Right lobe of liver (tissue), 6 donors: ENCODE data around the gene PEAK1. TPM values are rescaled to one million over a fixed set of nuclear protein-coding genes. Genes with fewer than 3 reads are reported as not detected.

Source experiments
- ATAC-seq, 4 donors: fragments of 200-7000 bp; cut with Tn5 transposase; one replicate each; pipeline ENCODE4 v1.9.1; 2020; ENCODE audit warnings: mild to moderate bottlenecking in 4 of 4, moderate library complexity in 4 of 4
- DNase-seq, 3 donors: peaks; one replicate each; pipeline ENCODE4 v3.0.0-alpha.2; 2020
- H3K27ac ChIP-seq, 3 donors: fragments of 200-600 bp; one replicate each; pipeline ENCODE4 v1.8.0; 2022
- H3K27me3 ChIP-seq, 2 donors: fragments of 200-600 bp; one replicate each; pipeline ENCODE4 v1.8.0; 2022
- H3K36me3 ChIP-seq, 4 donors: fragments of 200-600 bp; sonication (generic) in 1 of 4; one replicate each; pipeline versions ENCODE4 v1.5.1 to v1.8.0; 2017 to 2022; ENCODE audit warnings: control low read depth in 1 of 4
- H3K4me1 ChIP-seq, 4 donors: fragments of 200-600 bp; sonication (generic) in 1 of 4; one replicate each; pipeline versions ENCODE4 v1.5.1 to v1.8.0; 2017 to 2022; ENCODE audit warnings: control low read depth in 1 of 4
- H3K4me3 ChIP-seq, 3 donors: fragments of 200-600 bp; one replicate each; pipeline ENCODE4 v1.8.0; 2022
- H3K9me3 ChIP-seq, 4 donors: fragments of 200-600 bp; sonication (generic) in 1 of 4; one replicate each; pipeline versions ENCODE4 v1.5.1 to v1.8.0; 2017 to 2022; ENCODE audit warnings: control low read depth in 1 of 4
- CTCF ChIP-seq, 4 donors: fragments of 200-600 bp in 3 of 4; fragments of 450-650 bp in 1 of 4; IDR thresholded peaks; one replicate each; pipeline versions ENCODE4 v1.5.1 to v1.8.0; 2016 to 2022; ENCODE audit warnings: antibody characterized with exemption in 4 of 4, mild to moderate bottlenecking in 2 of 4
- POLR2A ChIP-seq: fragments of 450-650 bp; IDR thresholded peaks from one replicate; pipeline ENCODE4 v1.6.1; 2017; ENCODE audit warnings: antibody characterized with exemption, mild to moderate bottlenecking
- WGBS: methylation state at CpG from one replicate; pipeline ENCODE4 v1.1.6; 2018; ENCODE audit warnings: low coverage, low lambda C conversion rate; ENCODE audit not compliant: insufficient coverage; ENCODE audit errors: missing lambda C conversion rate; 5-methylcytosine and 5-hydroxymethylcytosine counted together
- intact Hi-C, 2 donors: fragments of 100-400 bp; cut with DNase I; formaldehyde crosslinking; loops; one replicate each; pipeline versions ENCODE4 v1.11.2 to v1.14.1; 2022
- total RNA-seq, 6 experiments: library from RNA; depleted of rRNA in 2 of 6; stranded (reverse); fragments of >200 nt in 2 of 6; fragmentation: NEBNext Ultra II Directional in 3 of 6; extraction: Animal tissue kit (Norgen Biotek cat#: 25700) in 3 of 6; gene quantifications; one replicate each; pipeline versions ENCODE4 v1.1.0 to v1.2.4, GENCODE V29; 2016 to 2023
- donor health status: DM: no; HTN: yes; CAD: no.
- donor health status: DM: no; HTN: no; CAD: no.
- donor health status: DM: no; HTN: no; CAD: no.
- donor health status: DM: no; HTN: yes; CAD: no.
- donor health status: DM: no; HTN: yes; CAD: no.

The PEAK1 gene
- total RNA-seq, 6 experiments from 2014 or later: 5.9 to 18.4 (median 10.1) TPM

GRCh38 chr15:77139312-77139711 lies 280.6 kb downstream of the PEAK1 start:
- DNase-seq (no peak), ATAC-seq (no peak)
- Histone ChIP-seq H3K27ac (no peak overlapping the region), H3K27me3 (no peaks in the 10 kb centered on the region), H3K4me1 (no peaks in the 10 kb centered on the region), H3K4me3 (no peak overlapping the region), H3K36me3 (no peaks in the 10 kb centered on the region), H3K9me3 (no peaks in the 10 kb centered on the region)
- no peak for TF ChIP-seq CTCF (IDR thresholded peaks at IDR 0.05)
- no peak for TF ChIP-seq POLR2A
- 76% methylated on average over 2 of the region's 2 CpGs for WGBS
- intact Hi-C loops: no loop called here

- Histone ChIP-seq H3K27me3 (no peaks in the 10 kb centered on the region), H3K4me3 (no peak overlapping the region), H3K9me3 (no peaks in the 10 kb centered on the region), H3K27ac (no peak overlapping the region), H3K36me3 (peaks cover 0 to 2% (median 0%) of the 10 kb centered on the region in 4 donors), H3K4me1 (no peaks in the 10 kb centered on the region)
- TF ChIP-seq POLR2A: no peak
- DNase-seq (no peak), ATAC-seq (no peak)
- intact Hi-C loops: no loop called here
- WGBS: 90% methylated on average over 2 of the region's 2 CpGs
These were observed 281.8 kb downstream of the PEAK1 start for GRCh38 chr15:77138167-77138522.

- no peak overlapping the region for H3K4me3 ChIP-seq
- DNase-seq (no peak), ATAC-seq (no peak)
- no peaks in the 10 kb centered on the region for H3K27me3 ChIP-seq
- no peak overlapping the region for H3K27ac ChIP-seq
- TF ChIP-seq CTCF (IDR thresholded peaks at IDR 0.05) (no peak), POLR2A (no peak)
- no peaks in the 10 kb centered on the region for H3K4me1 ChIP-seq
- WGBS: 96% methylated on average over 4 of the region's 4 CpGs
- intact Hi-C loops: no loop called here
- peaks cover 0 to 4% (median 0%) of the 10 kb centered on the region in 4 donors for H3K36me3 ChIP-seq
- no peaks in the 10 kb centered on the region for H3K9me3 ChIP-seq
These were observed 284.7 kb downstream of the PEAK1 start for GRCh38 chr15:77135181-77135580.

GRCh38 chr15:77130315-77130930 lies 289.5 kb downstream of the PEAK1 start:
- Histone ChIP-seq H3K4me1 (no peaks in the 10 kb centered on the region), H3K27ac (no peak overlapping the region), H3K36me3 (peaks cover 0 to 4% (median 0%) of the 10 kb centered on the region in 4 donors), H3K4me3 (no peak overlapping the region), H3K9me3 (no peaks in the 10 kb centered on the region), H3K27me3 (no peaks in the 10 kb centered on the region)
- no peak for DNase-seq
- TF ChIP-seq POLR2A (no peak), CTCF (IDR thresholded peaks at IDR 0.05) (no peak)
- WGBS: 100% methylated on average over 1 of the region's 1 CpG
- intact Hi-C loops: no loop called here
- ATAC-seq: no peak

- Histone ChIP-seq H3K27me3 (no peaks in the 10 kb centered on the region), H3K9me3 (no peaks in the 10 kb centered on the region), H3K4me3 (no peak overlapping the region), H3K27ac (no peak overlapping the region), H3K36me3 (no peaks in the 10 kb centered on the region), H3K4me1 (no peaks in the 10 kb centered on the region)
- TF ChIP-seq POLR2A (no peak), CTCF (IDR thresholded peaks at IDR 0.05) (no peak)
- 89% methylated on average over 7 of the region's 7 CpGs for WGBS
- intact Hi-C loops: no loop called here
- DNase-seq: no peak
- ATAC-seq: no peak
These were observed 292.3 kb downstream of the PEAK1 start for GRCh38 chr15:77127626-77128025.
